HCEC 1CT (cell line): ENCODE results near the gene TSTD2.

Experiments
- DNase-seq: peaks from one replicate; pipeline ENCODE4 v3.0.0-alpha.2; 2017

TSTD2 gene

DNA sequence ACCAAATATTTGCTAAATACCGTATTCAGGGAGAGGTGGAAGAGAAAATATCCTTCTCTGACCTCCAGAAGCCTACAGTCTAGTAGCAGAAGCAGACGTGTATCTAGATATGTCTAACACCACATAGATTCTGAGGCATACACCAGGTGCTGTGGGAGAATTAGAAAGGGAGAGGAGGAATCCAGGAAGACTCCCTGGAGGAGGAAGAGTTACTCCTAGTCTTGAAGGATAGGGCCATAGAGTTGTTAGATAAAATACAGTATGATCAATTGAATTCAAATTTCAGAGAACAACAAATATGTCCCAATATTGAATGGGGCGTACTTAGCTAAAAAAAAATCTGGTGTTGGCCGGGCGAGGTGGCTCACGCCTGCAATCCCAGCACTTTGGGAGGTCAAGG is 73.0 kb downstream of the TSTD2 start:
- DNase-seq: no peak

DNA sequence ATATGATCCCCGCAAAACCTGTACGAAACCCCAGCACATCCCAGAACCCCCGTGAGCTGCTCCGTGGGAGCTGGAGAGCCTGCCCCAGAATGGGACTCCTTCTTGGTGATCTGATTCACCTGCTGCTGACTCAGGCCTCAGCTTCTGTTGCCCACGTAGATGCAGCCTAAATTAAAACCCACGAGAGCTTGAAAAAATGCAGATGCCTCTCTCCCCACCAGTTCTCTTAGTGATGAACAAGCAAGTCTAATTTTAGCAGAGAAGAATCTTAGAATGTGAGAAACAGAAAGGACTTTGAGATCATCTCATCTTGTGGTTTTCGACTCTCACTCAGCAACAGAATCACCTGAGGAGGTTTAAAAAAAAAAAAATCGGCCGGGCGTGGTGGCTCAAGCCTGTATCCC is 74.1 kb downstream of the TSTD2 start:
- DNase-seq: no peak

DNA sequence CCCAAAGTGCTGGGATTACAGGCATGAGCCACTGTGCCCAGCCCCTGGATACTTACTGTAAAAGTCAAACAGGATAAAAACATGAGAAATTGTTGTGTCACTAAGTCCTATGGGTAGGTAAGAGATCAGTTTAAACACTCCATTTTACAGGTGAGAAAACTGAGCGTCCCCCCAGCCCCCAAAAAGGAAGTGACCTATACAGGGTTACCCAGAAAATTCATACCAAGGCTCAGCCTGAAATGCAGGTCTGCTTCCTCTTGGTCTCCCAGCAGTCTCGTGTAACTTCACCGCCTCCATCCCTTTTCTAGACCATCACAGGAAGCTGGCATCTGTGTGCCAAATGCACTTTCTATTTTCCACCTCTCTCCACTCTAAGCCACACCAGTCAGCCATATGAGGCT is 74.5 kb downstream of the TSTD2 start:
- no peak for DNase-seq

DNA sequence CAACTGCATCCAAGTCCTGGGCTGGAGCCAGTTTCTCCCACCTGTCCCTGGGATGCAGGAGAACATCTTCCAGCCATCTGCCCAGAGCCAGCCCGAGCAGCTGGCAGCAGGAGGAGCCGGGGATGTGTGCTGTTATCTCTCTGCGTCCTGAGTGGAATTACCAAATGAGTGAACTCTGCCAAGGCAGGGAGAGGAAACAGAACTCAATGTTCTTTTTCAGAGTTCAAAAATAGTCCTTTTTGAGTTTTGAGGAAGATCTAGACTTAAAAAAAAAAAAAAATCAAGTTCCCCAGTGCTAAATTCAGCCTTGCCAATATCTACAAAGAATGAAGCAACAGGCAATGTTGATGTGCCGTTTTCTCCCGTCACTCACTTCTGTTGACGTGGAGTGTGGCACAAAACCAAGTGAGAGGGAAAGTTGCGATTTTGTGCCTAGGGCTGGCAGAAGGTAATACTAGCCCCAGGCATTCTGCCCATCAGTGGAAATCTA is 75.5 kb downstream of the TSTD2 start:
- no peak for DNase-seq

DNA sequence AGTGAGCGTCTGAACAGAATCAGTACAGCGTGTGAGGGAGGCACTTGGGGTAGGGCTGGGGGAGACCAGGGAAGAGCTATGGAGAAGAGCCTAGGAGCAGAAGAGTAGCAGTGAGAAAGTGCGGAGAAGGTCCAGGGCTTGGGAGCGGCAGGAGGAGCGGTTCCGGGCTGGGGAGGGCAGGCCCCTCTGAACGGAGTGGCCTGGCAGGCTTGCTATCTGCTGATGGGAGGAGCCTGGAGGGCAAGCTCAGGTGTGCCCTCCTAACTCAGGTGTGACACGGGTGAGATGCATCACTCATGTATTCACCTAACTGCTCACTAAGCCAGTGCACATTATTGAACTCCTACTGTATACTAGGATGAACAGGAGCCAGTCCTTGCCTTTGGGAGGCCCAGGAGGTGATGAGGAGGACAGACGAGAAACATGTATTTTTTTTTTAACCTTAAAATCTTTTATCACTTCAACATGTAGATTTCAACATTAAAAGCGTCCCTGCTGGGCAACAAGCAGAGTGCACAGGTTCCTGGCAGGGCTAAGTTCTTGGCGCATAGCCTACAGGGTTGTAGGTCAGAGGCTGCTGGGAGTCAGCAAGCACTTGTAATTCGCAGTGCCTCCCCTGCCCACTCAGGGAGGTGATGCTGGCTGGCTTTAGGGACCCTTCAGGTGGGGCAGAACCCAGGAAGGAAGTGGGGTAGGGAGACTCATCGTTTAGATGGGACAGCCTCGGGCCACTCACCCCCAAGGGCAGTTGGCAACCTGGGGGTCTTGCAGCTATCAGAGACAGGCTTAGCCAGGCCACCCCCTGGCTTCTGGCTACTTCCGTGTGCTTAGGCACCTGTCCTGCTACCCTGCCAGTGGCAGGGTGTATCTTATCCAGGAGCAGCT is 76.2 kb downstream of the TSTD2 start:
- DNase-seq: no peak

DNA sequence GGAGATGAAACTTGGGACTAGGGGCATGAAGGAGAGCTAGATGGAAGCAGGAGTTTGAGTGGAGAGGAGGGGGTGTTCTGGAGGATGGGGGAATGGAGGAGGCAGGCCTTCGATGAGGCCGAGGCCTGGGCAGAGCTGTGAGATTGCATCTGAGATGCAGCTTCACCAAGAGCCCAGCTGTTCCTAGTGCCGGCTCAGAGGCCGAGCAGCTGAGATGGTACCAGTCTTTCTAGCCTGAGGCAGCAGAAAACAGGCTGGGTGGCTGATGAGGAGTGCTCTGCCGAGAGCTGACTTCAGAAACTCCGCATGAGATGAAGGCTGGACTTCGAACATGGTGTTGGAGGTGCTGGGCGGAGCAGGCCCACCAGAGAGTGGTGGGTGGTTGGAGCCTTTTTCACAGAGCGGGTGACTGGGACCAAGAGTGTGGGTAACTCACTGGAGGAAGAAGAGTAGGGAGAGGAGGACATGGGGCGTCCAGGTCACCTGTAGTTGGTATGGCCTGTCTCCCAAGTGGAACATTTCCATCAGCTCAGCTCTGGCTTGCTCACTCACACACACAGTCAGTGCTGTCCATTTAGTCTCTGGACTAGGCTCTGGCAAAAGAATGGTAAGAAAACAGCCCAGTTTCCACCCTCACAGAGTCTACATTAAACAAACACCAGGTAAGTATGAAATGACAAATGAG is 77.0 kb downstream of the TSTD2 start:
- no peak for DNase-seq

DNA sequence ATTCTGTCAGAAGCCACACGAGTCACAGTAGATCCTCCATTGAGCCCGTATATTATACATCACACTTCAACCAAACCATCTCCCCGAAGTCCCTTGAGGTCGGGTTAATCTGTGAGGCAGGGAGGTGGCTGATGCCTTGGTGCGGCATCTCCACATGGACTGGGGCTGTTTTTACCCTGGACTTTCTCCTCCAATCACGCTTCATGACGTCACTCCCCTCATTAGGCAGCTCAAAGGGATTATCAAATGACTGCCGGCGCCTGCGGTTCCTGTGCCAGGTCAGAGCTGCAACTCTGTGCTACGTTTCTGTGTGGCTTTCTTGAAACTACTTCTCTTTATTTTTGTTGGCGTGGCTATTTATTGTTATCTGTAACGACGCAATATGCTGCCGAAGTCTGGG is 78.0 kb downstream of the TSTD2 start:
- DNase-seq: no peak

DNA sequence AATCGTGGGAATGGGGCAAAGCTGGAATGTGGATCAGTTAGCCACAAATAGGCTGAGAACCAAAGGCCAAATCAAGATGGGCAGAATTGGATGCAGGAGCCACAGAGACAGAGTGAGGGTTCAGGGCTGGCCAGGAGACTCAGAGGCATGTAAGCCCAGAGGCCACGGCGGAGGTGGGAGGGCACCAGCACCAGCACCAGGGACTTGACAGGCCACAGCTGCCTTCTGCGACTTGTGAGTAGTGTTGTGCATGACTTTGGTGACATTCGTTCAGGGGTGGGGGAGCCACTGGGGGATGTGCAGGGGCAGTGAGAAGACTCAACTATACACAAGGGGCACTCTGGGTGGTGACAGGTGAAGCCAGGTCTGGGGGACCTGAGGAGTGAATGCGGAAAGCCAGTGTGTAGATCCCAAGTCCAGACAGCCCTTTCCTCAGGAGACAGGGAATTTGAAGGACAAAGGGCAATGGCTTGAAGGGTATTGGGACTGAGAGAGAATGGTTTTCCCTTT is 78.5 kb downstream of the TSTD2 start:
- DNase-seq: no peak

DNA sequence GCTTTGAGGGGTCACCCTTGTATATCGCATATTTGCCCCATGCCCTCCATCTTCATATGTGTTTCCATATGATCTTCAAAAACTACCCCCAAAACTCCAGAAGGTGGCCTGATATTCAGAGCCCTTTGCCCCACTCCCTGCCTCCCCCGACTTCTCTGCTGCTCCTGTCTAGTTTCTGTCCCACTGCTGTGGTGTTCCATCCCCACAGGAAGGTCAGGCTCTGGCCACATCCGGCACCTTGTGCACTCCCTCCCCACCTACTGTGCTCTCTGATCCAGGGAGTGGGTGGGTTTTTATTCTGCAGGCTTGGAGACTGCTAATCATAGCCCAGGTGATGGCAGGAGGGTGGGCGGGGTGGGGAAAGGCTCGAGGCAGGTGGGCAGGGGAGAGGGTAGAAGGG is 79.3 kb downstream of the TSTD2 start:
- DNase-seq: no peak

DNA sequence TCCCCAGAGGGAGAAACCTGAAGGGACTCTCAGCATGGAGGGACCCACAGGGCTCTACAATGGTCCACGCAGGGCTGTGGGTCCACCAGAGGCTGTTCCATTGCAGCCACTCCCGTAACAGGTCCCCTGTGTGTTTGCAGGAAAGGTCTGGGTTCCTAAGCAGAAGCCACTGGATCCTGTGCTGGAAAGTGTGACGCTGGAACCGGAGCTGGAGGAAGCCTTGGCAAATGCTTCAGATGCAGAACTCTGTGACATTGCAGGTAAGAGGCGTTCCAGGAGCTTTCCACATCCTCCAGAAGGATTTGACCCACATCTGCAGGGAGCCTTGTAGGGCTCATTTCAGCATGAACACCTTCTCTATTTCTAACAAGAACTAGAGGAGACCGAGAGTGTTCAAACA is 80.0 kb downstream of the TSTD2 start:
- no peak for DNase-seq

DNA sequence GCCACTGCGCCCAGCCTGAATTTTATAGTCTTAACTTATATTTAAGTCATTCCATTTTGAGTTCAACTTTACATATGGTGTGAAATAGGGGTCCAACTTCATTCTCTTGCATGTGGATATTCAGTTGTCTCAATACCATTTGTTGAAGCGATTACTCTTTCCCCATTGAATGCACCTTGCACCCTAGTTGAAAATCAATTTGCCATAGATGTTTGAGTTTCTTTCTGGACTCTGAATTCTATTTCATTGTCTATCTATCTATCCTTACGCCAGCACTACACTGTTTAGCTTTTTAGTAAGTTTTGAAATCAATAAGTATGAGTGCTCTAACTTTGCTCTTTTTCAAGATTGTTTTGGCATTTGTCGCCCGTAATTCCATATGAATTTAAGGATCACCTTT is 81.9 kb downstream of the TSTD2 start:
- no peak for DNase-seq

DNA sequence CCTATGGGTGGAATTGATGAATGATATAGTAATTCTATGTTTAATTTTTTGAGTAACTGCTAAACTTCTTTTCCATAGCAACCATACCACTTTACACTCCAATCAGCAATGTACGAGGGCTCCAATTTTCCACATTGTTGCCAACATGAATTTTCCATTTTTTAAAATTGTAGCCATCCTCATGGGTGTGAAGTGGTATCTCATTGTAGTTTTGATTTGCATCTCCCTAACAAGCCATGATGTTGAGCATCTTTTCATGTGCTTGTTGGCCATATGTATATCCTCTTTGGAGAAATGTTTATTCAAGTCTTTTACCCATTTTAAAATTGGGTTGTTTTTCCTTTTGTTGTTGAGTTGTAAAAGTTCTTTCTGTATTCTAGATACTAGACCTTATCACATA is 82.8 kb downstream of the TSTD2 start:
- no peak for DNase-seq
